ENCODE data around the gene PDZD7. TPM values are rescaled to one million over a fixed set of nuclear protein-coding genes. Genes with fewer than 3 reads are reported as not detected.

Gene PDZD7
- total and polyA plus RNA-seq, 2 of the 8 experiments (the other 6 are each of a cell fraction or from before 2014, with no cell fraction given): 0.88 to 1.6 TPM

GRCh38 chr10:101033276-101033675, 2.3 kb upstream of the PDZD7 start (continued):
- TF ChIP-seq RXRA (IDR thresholded peaks at IDR 0.05; ENCODE audit: insufficient read depth, low read depth, low read length): no peak
- no peak for TF ChIP-seq USF2 (IDR thresholded peaks at IDR 0.05; ENCODE audit: low read length)

Data from H1 (cell line).